Keratinocyte (primary cell): ENCODE data around the gene TLDC2.

Experiments
- EZH2 ChIP-seq: IDR thresholded peaks from one replicate; pipeline ENCODE4 v1.6.1; 2012; ENCODE audit warnings: inconsistent platforms, mild to moderate bottlenecking, low read length, moderate library complexity
- TF ChIP-seq, protein P1 (sequence below), 3 experiments: IDR thresholded peaks in 1 of 3; conservative IDR thresholded peaks in 1 of 3; optimal IDR thresholded peaks in 1 of 3; 2 replicates in 2 of 3; 3 replicates in 1 of 3; pipeline versions ENCODE3 to v1.5.1; 2011; ENCODE audit warnings: low read length in 3 of 3, mild to moderate bottlenecking in 3 of 3, moderate library complexity in 2 of 3, control low read depth in 1 of 3, inconsistent platforms in 1 of 3; ENCODE audit not compliant: insufficient read depth in 2 of 3; ENCODE audit errors: extremely low read depth in 1 of 3

DNA sequence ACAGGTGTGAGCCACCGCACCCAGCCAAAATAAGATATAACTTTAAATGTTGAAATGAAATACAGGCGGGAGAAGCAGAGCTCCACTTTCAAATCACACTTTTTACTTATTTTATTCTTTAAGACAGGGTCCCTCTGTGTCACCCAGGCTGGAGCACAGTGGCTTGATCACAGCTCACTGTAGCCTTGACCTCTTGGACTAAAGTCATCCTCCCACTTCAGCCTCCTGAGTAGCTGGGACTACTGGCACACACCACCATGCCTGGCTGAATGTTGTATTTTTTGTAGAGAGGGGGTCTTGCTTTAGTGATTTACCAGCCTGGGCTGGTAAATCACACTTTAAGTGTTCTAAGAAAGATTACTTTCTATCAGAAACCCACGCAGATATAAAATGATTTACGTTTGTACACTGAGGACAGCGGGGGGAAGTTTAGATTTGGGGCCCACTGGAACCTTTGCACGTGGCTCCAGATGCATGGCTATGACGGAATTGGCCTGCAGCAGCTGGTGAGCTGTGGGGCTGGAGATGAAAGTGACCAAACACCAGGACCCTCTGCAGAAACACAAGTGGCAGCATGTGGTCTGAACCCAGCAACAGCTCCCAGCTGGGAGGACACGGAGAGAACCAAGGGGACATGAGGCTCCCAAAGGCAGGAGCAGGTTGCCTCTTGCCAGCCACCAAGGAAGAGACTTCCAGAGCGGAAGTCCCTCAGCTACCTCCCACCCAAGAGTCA is 26.4 kb upstream of the TLDC2 start:
- TF ChIP-seq, protein P1, sequence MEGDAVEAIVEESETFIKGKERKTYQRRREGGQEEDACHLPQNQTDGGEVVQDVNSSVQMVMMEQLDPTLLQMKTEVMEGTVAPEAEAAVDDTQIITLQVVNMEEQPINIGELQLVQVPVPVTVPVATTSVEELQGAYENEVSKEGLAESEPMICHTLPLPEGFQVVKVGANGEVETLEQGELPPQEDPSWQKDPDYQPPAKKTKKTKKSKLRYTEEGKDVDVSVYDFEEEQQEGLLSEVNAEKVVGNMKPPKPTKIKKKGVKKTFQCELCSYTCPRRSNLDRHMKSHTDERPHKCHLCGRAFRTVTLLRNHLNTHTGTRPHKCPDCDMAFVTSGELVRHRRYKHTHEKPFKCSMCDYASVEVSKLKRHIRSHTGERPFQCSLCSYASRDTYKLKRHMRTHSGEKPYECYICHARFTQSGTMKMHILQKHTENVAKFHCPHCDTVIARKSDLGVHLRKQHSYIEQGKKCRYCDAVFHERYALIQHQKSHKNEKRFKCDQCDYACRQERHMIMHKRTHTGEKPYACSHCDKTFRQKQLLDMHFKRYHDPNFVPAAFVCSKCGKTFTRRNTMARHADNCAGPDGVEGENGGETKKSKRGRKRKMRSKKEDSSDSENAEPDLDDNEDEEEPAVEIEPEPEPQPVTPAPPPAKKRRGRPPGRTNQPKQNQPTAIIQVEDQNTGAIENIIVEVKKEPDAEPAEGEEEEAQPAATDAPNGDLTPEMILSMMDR (optimal IDR thresholded peaks at IDR 0.05 in 1 of 3, IDR thresholded peaks at IDR 0.05 in 1 of 3, conservative IDR thresholded peaks at IDR 0.05 in 1 of 3; ENCODE audit: extremely low read depth in 1 of 3, insufficient read depth in 2 of 3, low read length in 3 of 3): no peak
- no peak for TF ChIP-seq EZH2
